K562 (cell line): ENCODE results near the gene MAN2A1. TPM values are rescaled to one million over a fixed set of nuclear protein-coding genes. Genes with fewer than 3 reads are reported as not detected.
A peak's percentile ranks its signal among the peaks of the same experiment; 100 is the strongest.

Experiments
- ADNP ChIP-seq: fragments of 200-800 bp; sonication (Bioruptor generic); IDR thresholded peaks from 2 replicates; pipeline ENCODE4 v1.6.1; 2016; ENCODE audit warnings: missing genetic modification characterization, missing compliant biosample characterization
- CBFA2T2 ChIP-seq: fragments of 450-650 bp; conservative IDR thresholded peaks from 2 replicates; pipeline ENCODE4 v1.6.1; 2017; ENCODE audit warnings: mild to moderate bottlenecking
- CBFA2T3 ChIP-seq: fragments of 450-650 bp; IDR thresholded peaks from 2 replicates; pipeline ENCODE4 v1.6.1; 2017
- CBFB ChIP-seq: sonication (generic); formaldehyde crosslinking; IDR thresholded peaks from 2 replicates; pipeline ENCODE4 v1.4.0; 2020; ENCODE audit warnings: mild to moderate bottlenecking, missing genetic modification reagents
- EP300 ChIP-seq: IDR thresholded peaks from 2 replicates; pipeline ENCODE4 v1.6.1; 2012; ENCODE audit warnings: low read length, improper control_type of control experiment
- FOXA3 ChIP-seq, 2 experiments: fragments of 450-650 bp in 1 of 2; sonication (generic) in 1 of 2; formaldehyde crosslinking; IDR thresholded peaks in 1 of 2; conservative IDR thresholded peaks in 1 of 2; 2 replicates each; pipeline versions ENCODE4 v1.4.0 to v1.8.0; 2020 to 2022; ENCODE audit warnings: mild to moderate bottlenecking in 2 of 2, missing genetic modification reagents in 1 of 2
- MEIS2 ChIP-seq: fragments of 450-650 bp; IDR thresholded peaks from 2 replicates; pipeline ENCODE4 v1.6.1; 2014; ENCODE audit warnings: mild to moderate bottlenecking; ENCODE audit not compliant: partially characterized antibody
- TAL1 ChIP-seq: fragments of 450-650 bp; IDR thresholded peaks from 2 replicates; pipeline ENCODE4 v1.6.1; 2016; ENCODE audit warnings: mild to moderate bottlenecking
- polyA plus RNA-seq, 8 experiments: library from polyadenylated mRNA; depleted of rRNA in 4 of 8; stranded (reverse) in 5 of 8; unstranded in 3 of 8; fragments of >200 nt; fragmentation: Nextera tagmentation in 2 of 8; fragmentation: Illumina TruSeq in 1 of 8; extraction: Ambion mirVana in 2 of 8; extraction: Trizol in 1 of 8; gene quantifications; 2 replicates each; pipeline versions ENCODE4 v1.2.1 to v1.2.3, GENCODE V29; 2011 to 2014; ENCODE audit warnings: inconsistent platforms in 1 of 8, missing spikeins in 1 of 8
- total RNA-seq, 7 experiments: library from RNA; depleted of rRNA in 6 of 7; stranded (reverse); fragments of >200 nt in 6 of 7; fragmentation: Illumina TruSeq in 2 of 7; extraction: Trizol in 2 of 7; gene quantifications; 2 replicates each; pipeline versions ENCODE4 v1.2.1 to v1.2.3, GENCODE V29; 2011 to 2021; ENCODE audit warnings: low replicate concordance in 1 of 7
- TF ChIP-seq, protein P1 (sequence below): fragments of 450-650 bp; IDR thresholded peaks from 2 replicates; pipeline ENCODE4 v1.6.1; 2016; ENCODE audit warnings: low read depth
- TF ChIP-seq, protein P2 (sequence below): fragments of 150-350 bp; IDR thresholded peaks from 2 replicates; pipeline ENCODE4 v1.6.1; 2014; ENCODE audit warnings: low read depth, mild to moderate bottlenecking, low read length, borderline replicate concordance
- TF ChIP-seq, protein P3 (sequence below): fragments of 450-650 bp; IDR thresholded peaks from 2 replicates; pipeline ENCODE4 v1.6.1; 2016
- TF ChIP-seq, protein P4 (sequence below): fragments of 250-450 bp; sonication (Bioruptor Pico); IDR thresholded peaks from 2 replicates; pipeline ENCODE4 v1.4.0; 2020; ENCODE audit warnings: mild to moderate bottlenecking, moderate library complexity
- TF ChIP-seq, protein P5 (sequence below): sonication (generic); IDR thresholded peaks from 2 replicates; pipeline ENCODE4 v1.6.1; 2016

The MAN2A1 gene
- total and polyA plus RNA-seq, 9 of the 15 experiments (the other 6 are each of a cell fraction or from before 2014, with no cell fraction given), result 5.2 to 32.0 (median 19.8) TPM

DNA sequence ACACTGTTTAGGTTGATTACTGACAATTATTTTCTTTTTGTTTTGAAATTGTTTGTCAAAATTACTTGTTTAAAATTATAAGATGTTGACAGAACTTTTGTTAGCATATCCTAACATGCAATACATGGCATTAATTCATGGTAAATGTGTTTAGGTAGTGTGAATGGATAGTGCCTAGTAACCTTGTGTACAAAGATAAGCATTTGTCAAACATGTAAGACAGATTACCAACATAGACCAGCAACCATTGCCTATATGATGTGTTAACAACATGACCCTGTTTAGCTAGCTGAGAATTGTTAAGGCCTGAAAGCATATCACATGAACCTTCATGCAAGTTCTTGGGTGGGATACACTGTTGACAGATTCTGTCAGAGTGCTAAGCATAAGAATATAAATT, 13.4 kb downstream of the MAN2A1 start (continued):
- TF ChIP-seq, protein P1, sequence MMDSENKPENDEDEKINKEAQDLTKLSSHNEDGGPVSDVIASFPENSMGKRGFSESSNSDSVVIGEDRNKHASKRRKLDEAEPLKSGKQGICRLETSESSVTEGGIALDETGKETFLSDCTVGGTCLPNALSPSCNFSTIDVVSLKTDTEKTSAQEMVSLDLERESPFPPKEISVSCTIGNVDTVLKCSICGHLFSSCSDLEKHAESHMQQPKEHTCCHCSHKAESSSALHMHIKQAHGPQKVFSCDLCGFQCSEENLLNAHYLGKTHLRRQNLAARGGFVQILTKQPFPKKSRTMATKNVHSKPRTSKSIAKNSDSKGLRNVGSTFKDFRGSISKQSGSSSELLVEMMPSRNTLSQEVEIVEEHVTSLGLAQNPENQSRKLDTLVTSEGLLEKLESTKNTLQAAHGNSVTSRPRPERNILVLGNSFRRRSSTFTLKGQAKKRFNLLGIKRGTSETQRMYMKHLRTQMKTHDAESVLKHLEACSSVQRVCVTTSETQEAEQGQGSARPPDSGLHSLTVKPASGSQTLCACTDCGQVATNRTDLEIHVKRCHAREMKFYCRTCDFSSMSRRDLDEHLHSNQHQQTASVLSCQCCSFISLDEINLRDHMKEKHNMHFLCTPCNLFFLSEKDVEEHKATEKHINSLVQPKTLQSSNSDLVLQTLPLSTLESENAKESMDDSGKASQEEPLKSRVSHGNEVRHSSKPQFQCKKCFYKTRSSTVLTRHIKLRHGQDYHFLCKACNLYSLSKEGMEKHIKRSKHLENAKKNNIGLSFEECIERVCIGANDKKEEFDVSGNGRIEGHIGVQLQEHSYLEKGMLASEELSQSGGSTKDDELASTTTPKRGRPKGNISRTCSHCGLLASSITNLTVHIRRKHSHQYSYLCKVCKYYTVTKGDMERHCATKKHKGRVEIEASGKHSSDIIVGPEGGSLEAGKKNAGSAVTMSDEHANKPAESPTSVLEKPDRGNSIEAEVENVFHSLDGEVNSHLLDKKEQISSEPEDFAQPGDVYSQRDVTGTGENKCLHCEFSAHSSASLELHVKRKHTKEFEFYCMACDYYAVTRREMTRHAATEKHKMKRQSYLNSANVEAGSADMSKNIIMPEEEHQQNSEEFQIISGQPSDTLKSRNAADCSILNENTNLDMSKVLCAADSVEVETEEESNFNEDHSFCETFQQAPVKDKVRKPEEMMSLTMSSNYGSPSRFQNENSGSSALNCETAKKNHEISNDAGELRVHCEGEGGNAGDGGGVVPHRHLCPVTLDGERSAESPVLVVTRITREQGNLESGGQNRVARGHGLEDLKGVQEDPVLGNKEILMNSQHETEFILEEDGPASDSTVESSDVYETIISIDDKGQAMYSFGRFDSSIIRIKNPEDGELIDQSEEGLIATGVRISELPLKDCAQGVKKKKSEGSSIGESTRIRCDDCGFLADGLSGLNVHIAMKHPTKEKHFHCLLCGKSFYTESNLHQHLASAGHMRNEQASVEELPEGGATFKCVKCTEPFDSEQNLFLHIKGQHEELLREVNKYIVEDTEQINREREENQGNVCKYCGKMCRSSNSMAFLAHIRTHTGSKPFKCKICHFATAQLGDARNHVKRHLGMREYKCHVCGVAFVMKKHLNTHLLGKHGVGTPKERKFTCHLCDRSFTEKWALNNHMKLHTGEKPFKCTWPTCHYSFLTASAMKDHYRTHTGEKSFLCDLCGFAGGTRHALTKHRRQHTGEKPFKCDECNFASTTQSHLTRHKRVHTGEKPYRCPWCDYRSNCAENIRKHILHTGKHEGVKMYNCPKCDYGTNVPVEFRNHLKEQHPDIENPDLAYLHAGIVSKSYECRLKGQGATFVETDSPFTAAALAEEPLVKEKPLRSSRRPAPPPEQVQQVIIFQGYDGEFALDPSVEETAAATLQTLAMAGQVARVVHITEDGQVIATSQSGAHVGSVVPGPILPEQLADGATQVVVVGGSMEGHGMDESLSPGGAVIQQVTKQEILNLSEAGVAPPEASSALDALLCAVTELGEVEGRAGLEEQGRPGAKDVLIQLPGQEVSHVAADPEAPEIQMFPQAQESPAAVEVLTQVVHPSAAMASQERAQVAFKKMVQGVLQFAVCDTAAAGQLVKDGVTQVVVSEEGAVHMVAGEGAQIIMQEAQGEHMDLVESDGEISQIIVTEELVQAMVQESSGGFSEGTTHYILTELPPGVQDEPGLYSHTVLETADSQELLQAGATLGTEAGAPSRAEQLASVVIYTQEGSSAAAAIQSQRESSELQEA, result no peak
- peak; percentile 51 for TF ChIP-seq CBFA2T3
- TF ChIP-seq ADNP (tag), result 0 out of 2 replicates have a peak, but pooled peaks have one; percentile 22
- TF ChIP-seq MEIS2, result peak; percentile 84
- TF ChIP-seq EP300, result peak; percentile 35; the same call in 1 of the 2 replicates
- TF ChIP-seq FOXA3 (CRISPR knock-in tag; conservative IDR thresholded peaks at IDR 0.05 in 1 of 2, IDR thresholded peaks at IDR 0.05 in 1 of 2), result peak; percentile 33 to 72; a peak in 3 of 4 replicates
- no peak for TF ChIP-seq CBFB (CRISPR knock-in tag)
- TF ChIP-seq, protein P2, sequence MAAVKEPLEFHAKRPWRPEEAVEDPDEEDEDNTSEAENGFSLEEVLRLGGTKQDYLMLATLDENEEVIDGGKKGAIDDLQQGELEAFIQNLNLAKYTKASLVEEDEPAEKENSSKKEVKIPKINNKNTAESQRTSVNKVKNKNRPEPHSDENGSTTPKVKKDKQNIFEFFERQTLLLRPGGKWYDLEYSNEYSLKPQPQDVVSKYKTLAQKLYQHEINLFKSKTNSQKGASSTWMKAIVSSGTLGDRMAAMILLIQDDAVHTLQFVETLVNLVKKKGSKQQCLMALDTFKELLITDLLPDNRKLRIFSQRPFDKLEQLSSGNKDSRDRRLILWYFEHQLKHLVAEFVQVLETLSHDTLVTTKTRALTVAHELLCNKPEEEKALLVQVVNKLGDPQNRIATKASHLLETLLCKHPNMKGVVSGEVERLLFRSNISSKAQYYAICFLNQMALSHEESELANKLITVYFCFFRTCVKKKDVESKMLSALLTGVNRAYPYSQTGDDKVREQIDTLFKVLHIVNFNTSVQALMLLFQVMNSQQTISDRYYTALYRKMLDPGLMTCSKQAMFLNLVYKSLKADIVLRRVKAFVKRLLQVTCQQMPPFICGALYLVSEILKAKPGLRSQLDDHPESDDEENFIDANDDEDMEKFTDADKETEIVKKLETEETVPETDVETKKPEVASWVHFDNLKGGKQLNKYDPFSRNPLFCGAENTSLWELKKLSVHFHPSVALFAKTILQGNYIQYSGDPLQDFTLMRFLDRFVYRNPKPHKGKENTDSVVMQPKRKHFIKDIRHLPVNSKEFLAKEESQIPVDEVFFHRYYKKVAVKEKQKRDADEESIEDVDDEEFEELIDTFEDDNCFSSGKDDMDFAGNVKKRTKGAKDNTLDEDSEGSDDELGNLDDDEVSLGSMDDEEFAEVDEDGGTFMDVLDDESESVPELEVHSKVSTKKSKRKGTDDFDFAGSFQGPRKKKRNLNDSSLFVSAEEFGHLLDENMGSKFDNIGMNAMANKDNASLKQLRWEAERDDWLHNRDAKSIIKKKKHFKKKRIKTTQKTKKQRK, result no peak
- TF ChIP-seq, protein P3, sequence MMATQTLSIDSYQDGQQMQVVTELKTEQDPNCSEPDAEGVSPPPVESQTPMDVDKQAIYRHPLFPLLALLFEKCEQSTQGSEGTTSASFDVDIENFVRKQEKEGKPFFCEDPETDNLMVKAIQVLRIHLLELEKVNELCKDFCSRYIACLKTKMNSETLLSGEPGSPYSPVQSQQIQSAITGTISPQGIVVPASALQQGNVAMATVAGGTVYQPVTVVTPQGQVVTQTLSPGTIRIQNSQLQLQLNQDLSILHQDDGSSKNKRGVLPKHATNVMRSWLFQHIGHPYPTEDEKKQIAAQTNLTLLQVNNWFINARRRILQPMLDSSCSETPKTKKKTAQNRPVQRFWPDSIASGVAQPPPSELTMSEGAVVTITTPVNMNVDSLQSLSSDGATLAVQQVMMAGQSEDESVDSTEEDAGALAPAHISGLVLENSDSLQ, result peak; percentile 49; the same call in 1 of the 2 replicates
- peak; percentile 43 for TF ChIP-seq CBFA2T2
- TF ChIP-seq, protein P4, sequence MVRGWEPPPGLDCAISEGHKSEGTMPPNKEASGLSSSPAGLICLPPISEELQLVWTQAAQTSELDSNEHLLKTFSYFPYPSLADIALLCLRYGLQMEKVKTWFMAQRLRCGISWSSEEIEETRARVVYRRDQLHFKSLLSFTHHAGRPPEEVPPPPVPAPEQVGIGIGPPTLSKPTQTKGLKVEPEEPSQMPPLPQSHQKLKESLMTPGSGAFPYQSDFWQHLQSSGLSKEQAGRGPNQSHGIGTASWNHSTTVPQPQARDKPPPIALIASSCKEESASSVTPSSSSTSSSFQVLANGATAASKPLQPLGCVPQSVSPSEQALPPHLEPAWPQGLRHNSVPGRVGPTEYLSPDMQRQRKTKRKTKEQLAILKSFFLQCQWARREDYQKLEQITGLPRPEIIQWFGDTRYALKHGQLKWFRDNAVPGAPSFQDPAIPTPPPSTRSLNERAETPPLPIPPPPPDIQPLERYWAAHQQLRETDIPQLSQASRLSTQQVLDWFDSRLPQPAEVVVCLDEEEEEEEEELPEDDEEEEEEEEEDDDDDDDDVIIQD, result no peak
- peak; percentile 25; the same call in 1 of the 2 replicates for TF ChIP-seq TAL1
- TF ChIP-seq, protein P5, sequence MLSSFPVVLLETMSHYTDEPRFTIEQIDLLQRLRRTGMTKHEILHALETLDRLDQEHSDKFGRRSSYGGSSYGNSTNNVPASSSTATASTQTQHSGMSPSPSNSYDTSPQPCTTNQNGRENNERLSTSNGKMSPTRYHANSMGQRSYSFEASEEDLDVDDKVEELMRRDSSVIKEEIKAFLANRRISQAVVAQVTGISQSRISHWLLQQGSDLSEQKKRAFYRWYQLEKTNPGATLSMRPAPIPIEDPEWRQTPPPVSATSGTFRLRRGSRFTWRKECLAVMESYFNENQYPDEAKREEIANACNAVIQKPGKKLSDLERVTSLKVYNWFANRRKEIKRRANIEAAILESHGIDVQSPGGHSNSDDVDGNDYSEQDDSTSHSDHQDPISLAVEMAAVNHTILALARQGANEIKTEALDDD, result peak; percentile 93
